Measurements from ENCODE around the gene PPME1.

DNA sequence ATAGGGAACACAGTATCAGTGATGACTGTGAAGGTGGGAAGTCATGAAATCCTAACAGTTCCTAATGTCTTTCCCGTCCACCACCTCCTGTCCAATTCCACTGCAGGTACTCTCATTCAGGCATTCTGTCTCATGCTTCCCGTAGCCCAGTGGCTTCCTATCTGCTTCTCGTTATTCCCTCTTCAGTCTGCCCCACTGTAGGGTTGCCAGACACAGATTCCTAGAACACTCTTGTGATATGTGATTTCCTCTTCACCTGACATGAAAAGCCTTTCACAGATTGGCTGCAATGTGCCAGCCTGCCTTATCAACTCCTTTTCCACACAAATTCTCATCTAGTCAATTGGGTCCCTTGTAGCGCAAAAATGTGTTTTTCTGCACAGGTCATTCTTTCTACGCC, 49.3 kb upstream of the PPME1 start:
- TF ChIP-seq, protein P1, sequence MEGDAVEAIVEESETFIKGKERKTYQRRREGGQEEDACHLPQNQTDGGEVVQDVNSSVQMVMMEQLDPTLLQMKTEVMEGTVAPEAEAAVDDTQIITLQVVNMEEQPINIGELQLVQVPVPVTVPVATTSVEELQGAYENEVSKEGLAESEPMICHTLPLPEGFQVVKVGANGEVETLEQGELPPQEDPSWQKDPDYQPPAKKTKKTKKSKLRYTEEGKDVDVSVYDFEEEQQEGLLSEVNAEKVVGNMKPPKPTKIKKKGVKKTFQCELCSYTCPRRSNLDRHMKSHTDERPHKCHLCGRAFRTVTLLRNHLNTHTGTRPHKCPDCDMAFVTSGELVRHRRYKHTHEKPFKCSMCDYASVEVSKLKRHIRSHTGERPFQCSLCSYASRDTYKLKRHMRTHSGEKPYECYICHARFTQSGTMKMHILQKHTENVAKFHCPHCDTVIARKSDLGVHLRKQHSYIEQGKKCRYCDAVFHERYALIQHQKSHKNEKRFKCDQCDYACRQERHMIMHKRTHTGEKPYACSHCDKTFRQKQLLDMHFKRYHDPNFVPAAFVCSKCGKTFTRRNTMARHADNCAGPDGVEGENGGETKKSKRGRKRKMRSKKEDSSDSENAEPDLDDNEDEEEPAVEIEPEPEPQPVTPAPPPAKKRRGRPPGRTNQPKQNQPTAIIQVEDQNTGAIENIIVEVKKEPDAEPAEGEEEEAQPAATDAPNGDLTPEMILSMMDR (conservative IDR thresholded peaks at IDR 0.05; ENCODE audit: low read depth, low read length), result no peak
- TF ChIP-seq EZH2phosphoT487 (IDR thresholded peaks at IDR 0.05; ENCODE audit: borderline replicate concordance, low read length) (no peak), EZH2 (IDR thresholded peaks at IDR 0.05; ENCODE audit: low read length, unreplicated experiment) (no peak)

Measured in PC-3 (cell line).